Common myeloid progenitor, CD34-positive (primary cell): ENCODE data around the gene PCMT1.
A peak's percentile ranks its signal among the peaks of the same experiment; 100 is the strongest.
"Not testable (repeated sequence)": the region's sequence is repeated elsewhere in the genome, so short reads cannot be mapped to it uniquely, and the experiment has no call there.

Source experiments
- CTCF ChIA-PET: fragments of 350-600 bp; sonication (Branson Sonifier 250); formaldehyde crosslinking; loops from one replicate; lab custom pipeline; 2021; ENCODE audit warnings: antibody characterized with exemption; lab: Charles Lee
- POLR2A ChIA-PET: fragments of 350-600 bp; sonication (Branson Sonifier 250); formaldehyde crosslinking; loops from one replicate; lab custom pipeline; 2021; ENCODE audit warnings: antibody characterized with exemption; lab: Charles Lee
- DNase-seq, 3 donors: peaks; one replicate each; pipeline versions ENCODE4 v3.0.0 to v3.0.0-alpha.2; 2013
- H3K27ac ChIP-seq, 2 experiments: 1 replicate in 1 of 2; 2 replicates in 1 of 2; pipeline ENCODE4 v1.7.0; 2013; ENCODE audit warnings: inconsistent platforms in 2 of 2, low read length in 2 of 2, mild to moderate bottlenecking in 2 of 2, low read depth in 1 of 2, moderate library complexity in 1 of 2; ENCODE audit not compliant: severe bottlenecking in 2 of 2, insufficient read depth in 1 of 2, poor library complexity in 1 of 2
- H3K27me3 ChIP-seq, 5 experiments: replicated peaks in 2 of 5; 1 replicate in 3 of 5; 2 replicates in 2 of 5; pipeline versions ENCODE4 v1.6.1 to v1.7.0; 2013; ENCODE audit warnings: low read length in 4 of 5, mild to moderate bottlenecking in 2 of 5, moderate library complexity in 2 of 5, inconsistent platforms in 1 of 5; ENCODE audit not compliant: insufficient read depth in 5 of 5, control insufficient read depth in 4 of 5
- H3K36me3 ChIP-seq, 4 experiments: 1 replicate in 2 of 4; 2 replicates in 2 of 4; pipeline versions ENCODE4 v1.6.1 to v1.7.0; 2013; ENCODE audit warnings: low read length in 3 of 4, control low read depth in 1 of 4, mild to moderate bottlenecking in 1 of 4; ENCODE audit not compliant: control insufficient read depth in 4 of 4, insufficient read depth in 4 of 4
- H3K4me1 ChIP-seq, 4 experiments: 1 replicate in 3 of 4; 2 replicates in 1 of 4; pipeline versions ENCODE4 v1.6.1 to v1.7.1; 2013; ENCODE audit warnings: low read length in 3 of 4, mild to moderate bottlenecking in 3 of 4, control low read depth in 1 of 4, inconsistent platforms in 1 of 4, moderate library complexity in 1 of 4; ENCODE audit not compliant: control insufficient read depth in 4 of 4, insufficient read depth in 4 of 4; ENCODE audit errors: control extremely low read depth in 1 of 4
- H3K4me3 ChIP-seq, 7 experiments: 1 replicate in 4 of 7; 2 replicates in 3 of 7; pipeline versions ENCODE4 v1.5.1 to v1.7.0; 2013; ENCODE audit warnings: mild to moderate bottlenecking in 7 of 7, low read length in 6 of 7, moderate library complexity in 6 of 7, inconsistent platforms in 2 of 7, low read depth in 2 of 7, control low read depth in 1 of 7; ENCODE audit not compliant: insufficient read depth in 4 of 7, control insufficient read depth in 1 of 7; ENCODE audit errors: extremely low read depth in 1 of 7
- H3K9me3 ChIP-seq, 5 experiments: 1 replicate in 4 of 5; 2 replicates in 1 of 5; pipeline versions ENCODE4 v1.6.1 to v1.7.1; 2013; ENCODE audit warnings: low read length in 4 of 5, mild to moderate bottlenecking in 2 of 5, inconsistent platforms in 1 of 5, low read depth in 1 of 5, moderate library complexity in 1 of 5; ENCODE audit not compliant: control insufficient read depth in 4 of 5, insufficient read depth in 2 of 5; ENCODE audit errors: control extremely low read depth in 1 of 5
- WGBS: methylation state at CpG from one replicate; pipeline ENCODE4 v1.1.5; 2013; ENCODE audit not compliant: insufficient coverage; 5-methylcytosine and 5-hydroxymethylcytosine counted together

Gene PCMT1

GRCh38 chr6:149840345-149841075, 91.0 kb downstream of the PCMT1 start:
- no peaks in the 10 kb centered on the region for H3K9me3 ChIP-seq
- 89% methylated on average over 6 of the region's 8 CpGs for WGBS
- peaks cover 0 to 6% (median under 1%) of the 10 kb centered on the region in 5 experiments for H3K27me3 ChIP-seq
- H3K27ac ChIP-seq = no peak overlapping the region
- no peak overlapping the region for H3K4me3 ChIP-seq
- H3K4me1 ChIP-seq = no peaks in the 10 kb centered on the region
- DNase-seq = peak in 2 of 3 donors; percentile 24 to 38
- no peaks in the 10 kb centered on the region for H3K36me3 ChIP-seq
- POLR2A ChIA-PET = no interaction called here
- CTCF ChIA-PET = interaction anchor here (0.7 to 2.4 kb wide), 12 partner anchors 10 to 176 kb away, joined by 3 to 15 read pairs (median 3); partner anchors contain the start of gene RAET1E

GRCh38 chr6:149842331-149842730, 92.8 kb downstream of the PCMT1 start:
- no peak overlapping the region for H3K27ac ChIP-seq
- H3K4me1 ChIP-seq = no peaks in the 10 kb centered on the region
- no peak overlapping the region for H3K4me3 ChIP-seq
- 98% methylated on average over 6 of the region's 7 CpGs for WGBS
- ChIA-PET CTCF (interaction anchor here (1.2 kb wide), 2 partner anchors 10 to 16 kb away, joined by 3 to 4 read pairs; no protein-coding TSS in a partner anchor), POLR2A (no interaction called here)
- no peaks in the 10 kb centered on the region for H3K9me3 ChIP-seq
- no peaks in the 10 kb centered on the region for H3K36me3 ChIP-seq
- H3K27me3 ChIP-seq = peaks cover 0 to 10% (median 1%) of the 10 kb centered on the region in 5 experiments
- no peak for DNase-seq

GRCh38 chr6:149843051-149843633, 93.6 kb downstream of the PCMT1 start:
- H3K4me1 ChIP-seq = no peaks in the 10 kb centered on the region
- H3K4me3 ChIP-seq = no peak overlapping the region
- WGBS = 90% methylated on average over 10 of the region's 10 CpGs
- H3K36me3 ChIP-seq = no peaks in the 10 kb centered on the region
- no peaks in the 10 kb centered on the region for H3K9me3 ChIP-seq
- H3K27me3 ChIP-seq = peaks cover 0 to 10% (median 1%) of the 10 kb centered on the region in 5 experiments
- CTCF ChIA-PET = interaction anchor here (1.2 to 1.8 kb wide), 5 partner anchors 10 to 81 kb away, joined by 3 to 5 read pairs (median 4); no protein-coding TSS in a partner anchor
- H3K27ac ChIP-seq = no peak overlapping the region
- POLR2A ChIA-PET = no interaction called here
- DNase-seq = no peak

GRCh38 chr6:149844036-149844435, 94.5 kb downstream of the PCMT1 start:
- not testable (repeated sequence) for H3K4me3 ChIP-seq, H3K36me3 ChIP-seq, H3K4me1 ChIP-seq, DNase-seq, H3K9me3 ChIP-seq, H3K27ac ChIP-seq
- ChIA-PET POLR2A (interaction anchor here (0.7 kb wide), 1 partner anchor 42 kb away, joined by 3 read pairs; no protein-coding TSS in a partner anchor), CTCF (interaction anchor here (0.6 to 1.8 kb wide), 5 partner anchors 10 to 80 kb away, joined by 3 to 5 read pairs (median 4); no protein-coding TSS in a partner anchor)
- WGBS = 100% methylated on average over 2 of the region's 4 CpGs
- peaks cover 0 to 10% (median 1%) of the 10 kb centered on the region in 5 experiments for H3K27me3 ChIP-seq

GRCh38 chr6:149844480-149844879, 94.9 kb downstream of the PCMT1 start:
- Histone ChIP-seq H3K9me3 (no peaks in the 10 kb centered on the region), H3K27ac (no peak overlapping the region), H3K4me1 (no peaks in the 10 kb centered on the region), H3K27me3 (peaks cover 0 to 11% (median 1%) of the 10 kb centered on the region in 5 experiments), H3K4me3 (no peak overlapping the region), H3K36me3 (no peaks in the 10 kb centered on the region)
- WGBS = no CpG with 5 or more reads among the region's 2 CpGs
- DNase-seq = no peak
- ChIA-PET POLR2A (interaction anchor here (0.7 kb wide), 1 partner anchor 42 kb away, joined by 3 read pairs; no protein-coding TSS in a partner anchor), CTCF (interaction anchor here (0.6 to 1.8 kb wide), 4 partner anchors 10 to 74 kb away, joined by 3 to 4 read pairs (median 4); no protein-coding TSS in a partner anchor)

GRCh38 chr6:149845549-149845948, 96.0 kb downstream of the PCMT1 start:
- CTCF ChIA-PET = interaction anchor here (0.8 to 6.3 kb wide), 5 partner anchors 10 to 171 kb away, joined by 3 to 37 read pairs (median 3); no protein-coding TSS in a partner anchor
- no CpG with 5 or more reads among the region's 3 CpGs for WGBS
- no peak overlapping the region for H3K4me3 ChIP-seq
- H3K36me3 ChIP-seq = no peaks in the 10 kb centered on the region
- DNase-seq = no peak
- H3K27me3 ChIP-seq = peaks cover 0 to 21% (median 7%) of the 10 kb centered on the region in 5 experiments
- H3K27ac ChIP-seq = no peak overlapping the region
- no peaks in the 10 kb centered on the region for H3K4me1 ChIP-seq
- H3K9me3 ChIP-seq = no peaks in the 10 kb centered on the region
- POLR2A ChIA-PET = no interaction called here
